Measurements from ENCODE around the gene ZCCHC17. TPM values are rescaled to one million over a fixed set of nuclear protein-coding genes. Genes with fewer than 3 reads are reported as not detected.

Gene ZCCHC17
- total RNA-seq, 1 experiment from 2014 or later, result 48.8 TPM

- Histone ChIP-seq H3K36me3 (ENCODE audit: insufficient read depth, low read length, poor library complexity, severe bottlenecking) (no peaks in the 10 kb centered on the region), H3K27ac (ENCODE audit: low read depth, low read length, poor library complexity, severe bottlenecking) (no peak overlapping the region), H3K27me3 (replicated peaks; ENCODE audit: insufficient read depth, low read depth, low read length, poor library complexity) (no peaks in the 10 kb centered on the region), H3K9me3 (ENCODE audit: low read depth, low read length, poor library complexity, severe bottlenecking) (no peaks in the 10 kb centered on the region), H3K4me1 (ENCODE audit: insufficient read depth, low read length, poor library complexity, severe bottlenecking) (no peaks in the 10 kb centered on the region), H3K4me3 (ENCODE audit: low read depth, low read length, poor library complexity, severe bottlenecking) (no peak overlapping the region)
- intact Hi-C loops (cut with micrococcal nuclease; ENCODE audit: unreplicated experiment), result no loop called here
- DNase-seq (ENCODE audit: low spot score), result no peak
- TF ChIP-seq, protein P1, sequence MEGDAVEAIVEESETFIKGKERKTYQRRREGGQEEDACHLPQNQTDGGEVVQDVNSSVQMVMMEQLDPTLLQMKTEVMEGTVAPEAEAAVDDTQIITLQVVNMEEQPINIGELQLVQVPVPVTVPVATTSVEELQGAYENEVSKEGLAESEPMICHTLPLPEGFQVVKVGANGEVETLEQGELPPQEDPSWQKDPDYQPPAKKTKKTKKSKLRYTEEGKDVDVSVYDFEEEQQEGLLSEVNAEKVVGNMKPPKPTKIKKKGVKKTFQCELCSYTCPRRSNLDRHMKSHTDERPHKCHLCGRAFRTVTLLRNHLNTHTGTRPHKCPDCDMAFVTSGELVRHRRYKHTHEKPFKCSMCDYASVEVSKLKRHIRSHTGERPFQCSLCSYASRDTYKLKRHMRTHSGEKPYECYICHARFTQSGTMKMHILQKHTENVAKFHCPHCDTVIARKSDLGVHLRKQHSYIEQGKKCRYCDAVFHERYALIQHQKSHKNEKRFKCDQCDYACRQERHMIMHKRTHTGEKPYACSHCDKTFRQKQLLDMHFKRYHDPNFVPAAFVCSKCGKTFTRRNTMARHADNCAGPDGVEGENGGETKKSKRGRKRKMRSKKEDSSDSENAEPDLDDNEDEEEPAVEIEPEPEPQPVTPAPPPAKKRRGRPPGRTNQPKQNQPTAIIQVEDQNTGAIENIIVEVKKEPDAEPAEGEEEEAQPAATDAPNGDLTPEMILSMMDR (conservative IDR thresholded peaks at IDR 0.05; ENCODE audit: low read depth, low read length), result no peak
- TF ChIP-seq EZH2 (IDR thresholded peaks at IDR 0.05; ENCODE audit: borderline replicate concordance, low read depth, low read length, poor library complexity, severe bottlenecking), result no peak
- ChIA-PET POLR2A (ENCODE audit: low non-redundant PET) (interaction anchor here (0.7 kb wide), 1 partner anchor 24 kb away, joined by 9 read pairs; no protein-coding TSS in a partner anchor), CTCF (interaction anchor here (0.6 to 2.1 kb wide), 2 partner anchors 153 to 493 kb away, joined by 4 to 7 read pairs; no protein-coding TSS in a partner anchor)
- no TSS peak for BruUV-seq (replicated peaks)
Observed at GRCh38 chr1:31336687-31337467, 40.0 kb downstream of the ZCCHC17 start.

- CTCF ChIA-PET, result no interaction called here
- POLR2A ChIA-PET (ENCODE audit: low non-redundant PET), result no interaction called here
- no peaks in the 10 kb centered on the region for H3K27me3 ChIP-seq (replicated peaks; ENCODE audit: insufficient read depth, low read depth, low read length, poor library complexity)
- no TSS peak for BruUV-seq (replicated peaks)
- intact Hi-C loops (cut with micrococcal nuclease; ENCODE audit: unreplicated experiment), result no loop called here
- peaks cover 7% of the 10 kb centered on the region for H3K36me3 ChIP-seq (ENCODE audit: insufficient read depth, low read length, poor library complexity, severe bottlenecking)
- H3K4me3 ChIP-seq (ENCODE audit: low read depth, low read length, poor library complexity, severe bottlenecking), result no peak overlapping the region
- no peak for TF ChIP-seq EZH2 (IDR thresholded peaks at IDR 0.05; ENCODE audit: borderline replicate concordance, low read depth, low read length, poor library complexity, severe bottlenecking)
- TF ChIP-seq, protein P1 (conservative IDR thresholded peaks at IDR 0.05; ENCODE audit: low read depth, low read length), result no peak
- no peak overlapping the region for H3K27ac ChIP-seq (ENCODE audit: low read depth, low read length, poor library complexity, severe bottlenecking)
- H3K9me3 ChIP-seq (ENCODE audit: low read depth, low read length, poor library complexity, severe bottlenecking), result no peaks in the 10 kb centered on the region
- no peak for DNase-seq (ENCODE audit: low spot score)
- no peaks in the 10 kb centered on the region for H3K4me1 ChIP-seq (ENCODE audit: insufficient read depth, low read length, poor library complexity, severe bottlenecking)
Observed at GRCh38 chr1:31344503-31344902, 47.7 kb downstream of the ZCCHC17 start.

DNA sequence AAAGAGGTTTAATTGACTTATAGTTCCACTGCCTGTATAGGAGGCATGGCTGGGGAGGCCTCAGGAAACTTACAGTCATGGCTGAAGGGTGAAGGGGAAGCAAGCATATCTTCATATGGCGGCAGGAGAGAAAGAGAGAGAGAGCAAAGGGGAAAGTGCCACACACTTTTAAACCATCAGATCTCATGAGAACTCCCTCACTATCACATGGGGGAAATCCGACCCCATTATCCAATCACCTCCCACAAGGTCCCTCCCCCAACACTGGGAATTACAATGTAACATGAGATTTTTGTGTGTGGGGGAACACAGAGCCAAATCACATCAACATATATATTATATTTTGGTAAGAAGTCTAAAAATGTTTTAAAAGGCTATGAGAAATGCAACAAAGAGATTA lies 48.8 kb downstream of the ZCCHC17 start:
- Histone ChIP-seq H3K4me3 (ENCODE audit: low read depth, low read length, poor library complexity, severe bottlenecking) (no peak overlapping the region), H3K36me3 (ENCODE audit: insufficient read depth, low read length, poor library complexity, severe bottlenecking) (peaks cover 7% of the 10 kb centered on the region), H3K4me1 (ENCODE audit: insufficient read depth, low read length, poor library complexity, severe bottlenecking) (no peaks in the 10 kb centered on the region), H3K27ac (ENCODE audit: low read depth, low read length, poor library complexity, severe bottlenecking) (no peak overlapping the region), H3K9me3 (ENCODE audit: low read depth, low read length, poor library complexity, severe bottlenecking) (no peaks in the 10 kb centered on the region), H3K27me3 (replicated peaks; ENCODE audit: insufficient read depth, low read depth, low read length, poor library complexity) (no peaks in the 10 kb centered on the region)
- intact Hi-C loops (cut with micrococcal nuclease; ENCODE audit: unreplicated experiment), result no loop called here
- no peak for DNase-seq (ENCODE audit: low spot score)
- TF ChIP-seq, protein P1 (conservative IDR thresholded peaks at IDR 0.05; ENCODE audit: low read depth, low read length), result no peak
- TF ChIP-seq EZH2 (IDR thresholded peaks at IDR 0.05; ENCODE audit: borderline replicate concordance, low read depth, low read length, poor library complexity, severe bottlenecking), result no peak
- POLR2A ChIA-PET (ENCODE audit: low non-redundant PET), result no interaction called here
- BruUV-seq (replicated peaks), result no TSS peak
- CTCF ChIA-PET, result no interaction called here
